HEK293T (cell line): ENCODE measurements around the gene NRG4.

Source experiments
- BHLHE40 ChIP-seq: fragments of 450-650 bp; IDR thresholded peaks from 2 replicates; pipeline ENCODE4 v1.6.1; 2016; ENCODE audit warnings: mild to moderate bottlenecking, moderate library complexity, borderline replicate concordance
- ELF4 ChIP-seq: fragments of 450-650 bp; IDR thresholded peaks from 2 replicates; pipeline ENCODE4 v1.6.1; 2017; ENCODE audit warnings: antibody characterized with exemption
- FOXA1 ChIP-seq: fragments of 450-650 bp; IDR thresholded peaks from 2 replicates; pipeline ENCODE4 v1.6.1; 2016; ENCODE audit warnings: mild to moderate bottlenecking
- HDGF ChIP-seq: fragments of 450-650 bp; IDR thresholded peaks from 2 replicates; pipeline ENCODE4 v1.6.1; 2017; ENCODE audit warnings: antibody characterized with exemption, borderline replicate concordance
- L3MBTL2 ChIP-seq: fragments of 450-650 bp; conservative IDR thresholded peaks from 2 replicates; pipeline ENCODE4 v1.6.1; 2016; ENCODE audit warnings: mild to moderate bottlenecking
- NFRKB ChIP-seq: fragments of 450-650 bp; IDR thresholded peaks from 2 replicates; pipeline ENCODE4 v1.6.1; 2016; ENCODE audit warnings: mild to moderate bottlenecking, moderate library complexity
- SP1 ChIP-seq: fragments of 450-650 bp; IDR thresholded peaks from 2 replicates; pipeline ENCODE4 v1.6.1; 2017
- ZNF384 ChIP-seq: fragments of 450-650 bp; IDR thresholded peaks from 2 replicates; pipeline ENCODE4 v1.6.1; 2016

- TF ChIP-seq ELF4: no peak
- no peak for TF ChIP-seq L3MBTL2
- TF ChIP-seq FOXA1: no peak
- TF ChIP-seq HDGF: no peak
- no peak for TF ChIP-seq NFRKB
- TF ChIP-seq BHLHE40: no peak
- no peak for TF ChIP-seq SP1
- no peak for TF ChIP-seq ZNF384
These were observed 46.6 kb upstream of the NRG4 start for GRCh38 chr15:76058714-76059319.
